Measurements from ENCODE around the gene LEMD3.

DNA sequence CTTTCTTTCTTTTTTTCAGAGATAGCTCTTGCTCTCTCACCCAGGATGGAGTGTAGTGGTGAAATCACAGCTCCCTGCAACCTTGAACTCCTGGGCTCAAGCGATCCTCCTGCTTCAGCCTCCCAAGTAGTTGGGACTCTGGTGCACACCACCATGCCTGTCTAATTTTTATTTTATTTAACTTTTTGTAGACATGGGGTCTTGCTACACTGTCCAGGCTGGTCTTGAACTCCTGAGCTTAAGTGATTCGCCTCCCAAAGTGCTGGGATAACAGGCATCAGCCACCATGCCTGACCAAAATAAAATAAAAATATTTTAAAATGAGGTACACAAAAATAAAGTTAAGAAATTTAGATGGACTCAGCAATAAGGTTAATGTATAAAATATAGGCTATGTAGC lies 5.1 kb upstream of the LEMD3 start:
- TF ChIP-seq, protein P1, sequence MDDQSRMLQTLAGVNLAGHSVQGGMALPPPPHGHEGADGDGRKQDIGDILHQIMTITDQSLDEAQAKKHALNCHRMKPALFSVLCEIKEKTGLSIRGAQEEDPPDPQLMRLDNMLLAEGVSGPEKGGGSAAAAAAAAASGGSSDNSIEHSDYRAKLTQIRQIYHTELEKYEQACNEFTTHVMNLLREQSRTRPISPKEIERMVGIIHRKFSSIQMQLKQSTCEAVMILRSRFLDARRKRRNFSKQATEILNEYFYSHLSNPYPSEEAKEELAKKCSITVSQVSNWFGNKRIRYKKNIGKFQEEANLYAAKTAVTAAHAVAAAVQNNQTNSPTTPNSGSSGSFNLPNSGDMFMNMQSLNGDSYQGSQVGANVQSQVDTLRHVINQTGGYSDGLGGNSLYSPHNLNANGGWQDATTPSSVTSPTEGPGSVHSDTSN (IDR thresholded peaks at IDR 0.05): no peak
- TF ChIP-seq, protein P2, sequence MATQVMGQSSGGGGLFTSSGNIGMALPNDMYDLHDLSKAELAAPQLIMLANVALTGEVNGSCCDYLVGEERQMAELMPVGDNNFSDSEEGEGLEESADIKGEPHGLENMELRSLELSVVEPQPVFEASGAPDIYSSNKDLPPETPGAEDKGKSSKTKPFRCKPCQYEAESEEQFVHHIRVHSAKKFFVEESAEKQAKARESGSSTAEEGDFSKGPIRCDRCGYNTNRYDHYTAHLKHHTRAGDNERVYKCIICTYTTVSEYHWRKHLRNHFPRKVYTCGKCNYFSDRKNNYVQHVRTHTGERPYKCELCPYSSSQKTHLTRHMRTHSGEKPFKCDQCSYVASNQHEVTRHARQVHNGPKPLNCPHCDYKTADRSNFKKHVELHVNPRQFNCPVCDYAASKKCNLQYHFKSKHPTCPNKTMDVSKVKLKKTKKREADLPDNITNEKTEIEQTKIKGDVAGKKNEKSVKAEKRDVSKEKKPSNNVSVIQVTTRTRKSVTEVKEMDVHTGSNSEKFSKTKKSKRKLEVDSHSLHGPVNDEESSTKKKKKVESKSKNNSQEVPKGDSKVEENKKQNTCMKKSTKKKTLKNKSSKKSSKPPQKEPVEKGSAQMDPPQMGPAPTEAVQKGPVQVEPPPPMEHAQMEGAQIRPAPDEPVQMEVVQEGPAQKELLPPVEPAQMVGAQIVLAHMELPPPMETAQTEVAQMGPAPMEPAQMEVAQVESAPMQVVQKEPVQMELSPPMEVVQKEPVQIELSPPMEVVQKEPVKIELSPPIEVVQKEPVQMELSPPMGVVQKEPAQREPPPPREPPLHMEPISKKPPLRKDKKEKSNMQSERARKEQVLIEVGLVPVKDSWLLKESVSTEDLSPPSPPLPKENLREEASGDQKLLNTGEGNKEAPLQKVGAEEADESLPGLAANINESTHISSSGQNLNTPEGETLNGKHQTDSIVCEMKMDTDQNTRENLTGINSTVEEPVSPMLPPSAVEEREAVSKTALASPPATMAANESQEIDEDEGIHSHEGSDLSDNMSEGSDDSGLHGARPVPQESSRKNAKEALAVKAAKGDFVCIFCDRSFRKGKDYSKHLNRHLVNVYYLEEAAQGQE (IDR thresholded peaks at IDR 0.05; ENCODE audit: low read depth, low read length): no peak
- TF ChIP-seq, protein P3, sequence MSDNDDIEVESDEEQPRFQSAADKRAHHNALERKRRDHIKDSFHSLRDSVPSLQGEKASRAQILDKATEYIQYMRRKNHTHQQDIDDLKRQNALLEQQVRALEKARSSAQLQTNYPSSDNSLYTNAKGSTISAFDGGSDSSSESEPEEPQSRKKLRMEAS (IDR thresholded peaks at IDR 0.05; ENCODE audit: low read depth): no peak

Data from SK-N-SH (cell line).